GM18951 (cell line): Measurements from ENCODE around the gene HCFC1.

ENCODE experiments used
- POLR2A ChIP-seq: IDR thresholded peaks from 4 replicates; pipeline ENCODE4 v1.6.1; 2011; ENCODE audit warnings: mild to moderate bottlenecking; ENCODE audit not compliant: insufficient read length, insufficient read depth; ENCODE audit errors: extremely low read depth
- in situ Hi-C: fragments of 300-500 bp; cut with MboI; formaldehyde crosslinking; loops from one replicate; pipeline ENCODE4 v1.12.0; 2022; ENCODE audit warnings: low sequenced_read_pairs, mixed read lengths, inconsistent platforms; ENCODE audit not compliant: unreplicated experiment

The HCFC1 gene

GRCh38 chrX:153925387-153925738 is 46.3 kb downstream of the HCFC1 start:
- TF ChIP-seq POLR2A = peak; percentile 96
- in situ Hi-C loops = no loop called here

DNA sequence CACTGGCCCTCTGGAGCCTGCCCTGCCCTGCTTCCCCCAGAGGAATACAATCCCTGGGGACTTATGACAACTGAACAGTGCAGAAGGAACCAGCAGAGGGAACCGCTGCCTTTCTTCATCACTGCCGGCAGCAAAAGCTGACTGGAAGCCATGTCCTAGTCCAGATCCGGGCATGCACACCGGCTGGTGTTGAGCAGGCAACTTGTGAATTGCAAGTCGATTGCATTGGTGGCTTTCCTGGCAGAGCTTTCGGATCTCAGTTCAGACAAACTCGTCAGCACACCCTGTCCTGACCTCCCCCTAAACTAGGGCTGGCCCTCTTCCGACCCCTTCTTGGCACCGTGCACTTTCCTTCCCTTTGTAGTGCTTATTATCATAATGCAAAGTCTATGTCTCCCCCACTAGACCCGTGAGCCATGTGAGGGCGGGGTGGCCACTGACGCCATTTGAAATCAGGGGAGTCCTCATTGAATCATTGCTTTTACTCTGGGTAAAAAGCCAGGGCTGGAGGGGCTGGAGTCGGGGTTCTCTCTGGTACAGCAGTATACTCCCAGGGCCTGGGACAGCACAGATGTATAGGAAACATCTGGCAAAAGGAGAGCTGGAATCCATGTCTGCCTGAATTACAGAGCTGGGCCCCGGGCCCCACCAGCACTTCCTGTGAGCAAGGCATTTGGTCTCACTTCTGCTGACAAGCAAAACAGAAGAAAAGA is 47.3 kb downstream of the HCFC1 start:
- in situ Hi-C loops = no loop called here
- TF ChIP-seq POLR2A = peak; percentile 12

DNA sequence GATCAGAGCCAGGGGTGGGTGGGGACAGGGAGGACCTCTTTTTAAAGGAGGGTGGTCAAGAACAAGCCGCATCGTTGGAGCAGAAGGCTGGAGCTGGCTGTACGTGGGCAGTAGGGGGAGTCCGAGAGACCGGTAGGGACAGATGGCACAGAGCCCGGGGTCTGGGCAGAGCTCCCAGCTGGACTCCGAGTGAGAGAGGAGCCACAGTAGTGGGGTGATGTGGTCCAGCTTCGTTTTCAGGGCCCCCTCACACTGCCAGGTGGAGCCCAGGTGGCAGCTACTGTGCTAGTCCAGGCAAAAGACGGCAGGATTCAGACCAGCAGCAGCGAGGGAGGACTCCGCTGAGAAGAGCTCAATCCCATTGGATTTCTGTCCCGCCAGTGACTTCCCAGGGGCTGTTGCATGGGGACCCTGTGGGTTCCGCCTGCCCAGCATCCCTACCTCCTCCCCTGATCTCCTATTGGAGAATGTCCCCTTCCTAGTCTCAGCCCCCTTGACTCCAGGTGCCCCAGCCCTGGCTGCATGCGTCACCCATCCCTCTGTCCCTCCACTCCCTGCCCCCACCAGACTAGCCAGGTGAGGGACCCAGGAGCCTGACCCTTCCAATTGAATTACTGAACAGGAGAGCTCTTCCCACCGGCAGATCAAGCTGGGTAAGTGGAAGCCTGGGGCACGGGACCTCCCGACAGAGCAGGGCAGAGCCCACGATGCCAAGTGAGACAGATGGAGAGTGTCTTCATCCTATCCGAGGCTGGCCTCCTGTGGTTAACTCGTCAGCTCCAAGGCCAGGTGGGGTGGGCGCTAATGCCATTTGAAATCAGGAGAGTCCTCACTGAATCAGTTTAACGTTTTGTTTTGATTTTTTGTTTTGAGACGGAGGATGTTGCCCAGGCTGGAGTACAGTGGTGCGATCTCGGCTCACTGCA is 48.4 kb downstream of the HCFC1 start:
- no peak for TF ChIP-seq POLR2A
- in situ Hi-C loops = no loop called here

DNA sequence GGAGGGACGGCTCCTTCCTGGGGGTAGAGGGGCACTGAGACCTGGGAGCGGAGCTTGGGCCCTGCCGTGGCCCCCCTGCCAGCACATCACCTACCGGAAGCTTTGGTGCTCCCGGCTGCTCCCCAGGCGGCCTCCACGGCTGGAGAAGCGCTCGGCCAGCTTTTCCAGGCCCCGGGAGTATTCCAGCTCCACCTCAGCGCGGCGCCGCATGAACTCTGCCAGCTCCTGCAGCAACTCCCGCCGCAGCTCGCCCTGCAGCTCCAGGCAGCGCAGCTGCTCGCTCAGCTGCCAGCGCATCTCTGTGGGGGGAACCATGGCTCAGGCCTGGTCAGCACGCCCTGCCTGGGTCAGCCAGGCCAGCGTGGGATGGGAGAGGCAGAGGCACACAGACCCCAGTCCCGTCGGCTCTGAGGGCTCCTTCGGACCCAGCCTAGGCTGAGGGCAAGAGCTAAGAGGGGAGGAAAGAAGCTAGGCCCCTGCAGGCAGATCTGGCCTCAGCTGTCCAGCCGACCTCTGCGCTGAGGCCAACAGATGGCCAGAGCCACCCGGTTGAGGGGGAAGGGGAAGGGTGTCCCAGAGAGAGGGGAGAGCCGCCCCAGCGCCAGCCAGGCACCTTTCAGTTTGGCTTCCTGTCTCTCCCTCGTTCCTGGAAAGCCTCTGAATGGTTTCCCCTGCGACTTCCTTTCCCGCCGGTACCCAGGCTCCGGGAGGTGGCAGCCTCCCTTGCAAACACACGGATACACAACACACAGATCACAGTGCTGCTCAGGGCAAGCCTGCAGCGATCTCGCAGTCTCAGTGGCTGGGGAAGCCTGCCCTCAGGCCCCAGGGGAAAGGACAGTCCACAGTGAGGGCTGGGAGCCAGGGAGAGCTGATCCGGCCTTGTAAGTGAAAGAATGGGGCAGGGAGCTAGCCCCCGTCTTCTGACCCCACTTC is 49.8 kb downstream of the HCFC1 start:
- in situ Hi-C loops = no loop called here
- TF ChIP-seq POLR2A = no peak

DNA sequence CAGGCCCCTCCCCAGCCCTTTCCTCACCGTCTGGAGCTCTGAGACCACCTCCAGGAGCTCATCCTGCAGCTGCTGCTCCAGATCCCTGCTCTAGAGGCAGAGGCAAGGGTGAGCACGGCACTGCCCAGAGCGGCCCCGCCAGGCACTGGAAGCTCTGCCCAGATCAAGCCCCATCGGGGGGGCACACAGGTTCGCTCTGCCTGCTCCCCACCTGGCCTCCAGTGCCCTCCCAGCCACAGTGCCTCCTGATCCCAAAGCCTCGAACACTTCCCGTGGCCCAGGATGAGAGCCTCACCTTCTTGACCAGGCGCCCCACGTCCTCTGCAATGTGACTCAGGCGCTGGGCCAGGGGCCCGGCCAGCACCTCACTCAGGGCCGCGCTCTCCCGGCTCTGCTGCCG is 50.5 kb downstream of the HCFC1 start:
- in situ Hi-C loops = no loop called here
- TF ChIP-seq POLR2A = no peak

- in situ Hi-C loops = no loop called here
- no peak for TF ChIP-seq POLR2A
These were observed 51.1 kb downstream of the HCFC1 start for GRCh38 chrX:153920546-153920945.

DNA sequence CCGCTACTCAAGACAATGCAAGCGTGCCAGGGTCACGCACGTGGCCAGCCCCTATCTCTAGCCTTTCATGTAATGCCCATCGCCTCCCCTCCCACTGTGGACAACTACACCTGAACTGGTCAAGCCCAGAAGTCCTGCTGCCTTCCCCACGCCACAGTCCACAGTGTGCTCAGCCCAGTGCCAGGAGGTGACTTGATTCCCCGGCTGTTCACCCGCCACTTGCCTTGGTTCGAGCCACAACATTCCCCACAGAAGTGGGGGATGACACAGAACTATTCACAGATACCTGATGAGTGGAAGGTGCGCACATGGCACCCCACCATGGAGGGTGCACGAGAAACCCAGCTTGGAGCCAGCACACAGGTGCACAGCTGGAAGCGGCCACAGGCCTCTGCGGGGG is 52.3 kb downstream of the HCFC1 start:
- in situ Hi-C loops = no loop called here

GRCh38 chrX:153917869-153918268 is 53.7 kb downstream of the HCFC1 start:
- TF ChIP-seq POLR2A = no peak
- in situ Hi-C loops = no loop called here

More for the DNA sequence above, 52.3 kb downstream of the HCFC1 start:
- no peak for TF ChIP-seq POLR2A

DNA sequence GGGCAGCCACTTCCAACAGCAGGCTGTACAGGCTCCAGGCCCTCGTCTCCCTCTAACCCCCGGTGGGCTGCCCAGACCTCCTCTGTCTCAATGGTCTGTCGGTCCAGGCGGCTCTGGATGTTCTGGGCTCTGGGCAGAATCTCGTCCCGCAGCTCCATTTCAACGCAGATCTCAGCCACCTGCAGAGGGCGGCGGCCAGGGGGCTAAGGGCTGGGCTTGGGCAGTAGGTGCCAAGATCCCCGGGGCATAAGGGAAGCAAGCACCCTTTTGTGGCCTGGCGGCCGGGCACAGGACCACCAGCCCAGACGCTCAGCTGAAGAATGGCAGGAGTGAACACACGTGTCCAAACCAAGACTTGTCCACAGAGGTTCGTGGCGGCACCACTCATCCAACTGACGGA is 57.9 kb downstream of the HCFC1 start:
- TF ChIP-seq POLR2A = no peak
- in situ Hi-C loops = no loop called here

- no peak for TF ChIP-seq POLR2A
- in situ Hi-C loops = no loop called here
These were observed 58.4 kb downstream of the HCFC1 start for GRCh38 chrX:153913211-153913610.

DNA sequence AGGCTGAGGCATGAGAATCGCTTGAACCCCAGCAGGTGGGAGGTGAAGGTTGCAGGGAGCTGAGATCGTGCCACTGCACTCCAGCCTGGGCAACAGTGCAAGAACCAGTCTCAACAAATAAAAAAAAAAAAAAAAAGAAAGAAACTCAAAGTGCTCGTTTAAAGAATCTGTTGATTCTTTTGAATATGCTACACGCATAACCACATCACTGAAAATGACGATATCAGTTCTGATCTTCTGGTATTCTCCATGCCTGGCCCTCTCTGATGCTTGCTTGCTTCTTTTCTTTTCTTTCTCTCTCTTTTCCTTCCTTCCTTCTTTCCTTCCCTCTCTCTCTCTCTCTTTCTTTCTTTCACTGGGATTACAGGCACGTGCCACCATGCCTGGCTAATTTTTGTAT is 59.8 kb downstream of the HCFC1 start:
- TF ChIP-seq POLR2A = no peak
- in situ Hi-C loops = no loop called here

DNA sequence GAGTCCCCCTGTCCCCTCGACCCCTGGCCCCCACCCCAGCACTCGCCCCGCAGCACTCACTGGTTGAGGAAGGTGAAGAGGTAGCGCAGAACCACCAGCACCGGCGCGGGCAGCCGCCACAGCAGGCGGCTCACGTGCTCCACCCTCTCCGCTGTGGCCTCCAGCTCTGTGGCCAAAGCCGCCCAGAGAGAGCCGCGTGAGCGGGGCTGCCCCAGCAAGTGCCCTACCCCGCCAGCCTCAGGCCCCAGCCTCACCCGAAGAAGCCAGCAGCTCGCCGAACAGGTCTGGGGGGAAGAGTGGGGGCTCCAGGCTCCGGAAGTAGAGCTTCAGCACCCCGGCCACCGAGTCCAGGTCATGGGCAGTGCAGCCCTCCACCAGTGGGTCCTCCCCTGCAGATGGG is 61.2 kb downstream of the HCFC1 start:
- in situ Hi-C loops = no loop called here
- no peak for TF ChIP-seq POLR2A

- in situ Hi-C loops = no loop called here
- TF ChIP-seq POLR2A = no peak
These were observed 61.6 kb downstream of the HCFC1 start for GRCh38 chrX:153909980-153910360.
